Mammary epithelial cell (primary cell): Measurements from ENCODE around the gene LHPP.

Experiments
- EZH2 ChIP-seq: IDR thresholded peaks from 2 replicates; pipeline ENCODE4 v1.6.1; 2012; ENCODE audit warnings: low read length, inconsistent platforms, borderline replicate concordance
- TF ChIP-seq, protein P1 (sequence below), 2 donors: IDR thresholded peaks in 1 of 2; conservative IDR thresholded peaks in 1 of 2; 2 replicates each; pipeline ENCODE4 v1.5.1; 2011 to 2012; ENCODE audit warnings: inconsistent platforms in 2 of 2, low read length in 2 of 2, mild to moderate bottlenecking in 2 of 2, control low read depth in 1 of 2, low read depth in 1 of 2; ENCODE audit not compliant: insufficient read depth in 1 of 2; ENCODE audit errors: extremely low read depth in 1 of 2

DNA sequence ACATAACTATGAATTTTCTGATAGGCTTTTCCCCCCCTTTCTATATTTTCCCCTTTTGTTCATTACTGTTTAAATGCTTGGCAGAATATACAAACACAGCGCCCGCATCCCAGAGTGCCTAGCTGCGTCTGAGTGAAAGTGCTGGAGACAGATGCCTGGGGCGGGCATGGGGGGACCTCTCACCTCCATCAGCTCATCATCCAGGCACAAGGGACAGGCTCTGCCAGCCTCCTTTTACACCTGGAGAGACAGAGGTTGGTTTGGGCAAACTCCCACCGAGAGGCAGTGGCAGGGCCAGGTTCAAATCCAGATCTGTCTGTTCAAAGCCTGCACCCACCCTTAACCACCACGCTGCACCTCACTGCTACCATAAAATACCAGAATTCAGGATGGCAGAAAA lies 178.0 kb downstream of the LHPP start:
- TF ChIP-seq, protein P1, sequence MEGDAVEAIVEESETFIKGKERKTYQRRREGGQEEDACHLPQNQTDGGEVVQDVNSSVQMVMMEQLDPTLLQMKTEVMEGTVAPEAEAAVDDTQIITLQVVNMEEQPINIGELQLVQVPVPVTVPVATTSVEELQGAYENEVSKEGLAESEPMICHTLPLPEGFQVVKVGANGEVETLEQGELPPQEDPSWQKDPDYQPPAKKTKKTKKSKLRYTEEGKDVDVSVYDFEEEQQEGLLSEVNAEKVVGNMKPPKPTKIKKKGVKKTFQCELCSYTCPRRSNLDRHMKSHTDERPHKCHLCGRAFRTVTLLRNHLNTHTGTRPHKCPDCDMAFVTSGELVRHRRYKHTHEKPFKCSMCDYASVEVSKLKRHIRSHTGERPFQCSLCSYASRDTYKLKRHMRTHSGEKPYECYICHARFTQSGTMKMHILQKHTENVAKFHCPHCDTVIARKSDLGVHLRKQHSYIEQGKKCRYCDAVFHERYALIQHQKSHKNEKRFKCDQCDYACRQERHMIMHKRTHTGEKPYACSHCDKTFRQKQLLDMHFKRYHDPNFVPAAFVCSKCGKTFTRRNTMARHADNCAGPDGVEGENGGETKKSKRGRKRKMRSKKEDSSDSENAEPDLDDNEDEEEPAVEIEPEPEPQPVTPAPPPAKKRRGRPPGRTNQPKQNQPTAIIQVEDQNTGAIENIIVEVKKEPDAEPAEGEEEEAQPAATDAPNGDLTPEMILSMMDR (conservative IDR thresholded peaks at IDR 0.05 in 1 of 2, IDR thresholded peaks at IDR 0.05 in 1 of 2; ENCODE audit: extremely low read depth in 1 of 2, insufficient read depth in 1 of 2, low read depth in 1 of 2, low read length in 2 of 2), result no peak
- no peak for TF ChIP-seq EZH2
